IPS-18c (cell line): ENCODE data around the gene UPK1A.
"Not testable (repeated sequence)": the region's sequence is repeated elsewhere in the genome, so short reads cannot be mapped to it uniquely, and the experiment has no call there.

ENCODE experiments used
- H3K4me3 ChIP-seq: 2 replicates; pipeline ENCODE4 v1.7.0; 2013; ENCODE audit warnings: low read depth, mild to moderate bottlenecking, low read length, moderate library complexity; ENCODE audit not compliant: insufficient read depth
- H3K9me3 ChIP-seq: one replicate; pipeline ENCODE4 v1.6.1; 2013; ENCODE audit warnings: mild to moderate bottlenecking, low read length, moderate library complexity; ENCODE audit not compliant: control insufficient read depth, insufficient read depth

The UPK1A gene

GRCh38 chr19:35669566-35669965 lies 3.2 kb downstream of the UPK1A start:
- no peaks in the 10 kb centered on the region for H3K9me3 ChIP-seq

GRCh38 chr19:35669974-35670373 lies 3.7 kb downstream of the UPK1A start:
- no peaks in the 10 kb centered on the region for H3K9me3 ChIP-seq
- no peak overlapping the region for H3K4me3 ChIP-seq

More at GRCh38 chr19:35669566-35669965, 3.2 kb downstream of the UPK1A start:
- H3K4me3 ChIP-seq = no peak overlapping the region

- H3K9me3 ChIP-seq = no peaks in the 10 kb centered on the region
- no peak overlapping the region for H3K4me3 ChIP-seq
Observed at GRCh38 chr19:35670686-35671085, 4.4 kb downstream of the UPK1A start.

- Histone ChIP-seq H3K4me3 (no peak overlapping the region), H3K9me3 (no peaks in the 10 kb centered on the region)
Observed at GRCh38 chr19:35671818-35672217, 5.5 kb downstream of the UPK1A start.

- Histone ChIP-seq H3K9me3 (no peaks in the 10 kb centered on the region), H3K4me3 (peak overlapping the region; percentile 63)
Observed at GRCh38 chr19:35673121-35673804, 6.9 kb downstream of the UPK1A start.

- H3K4me3 ChIP-seq = no peak overlapping the region
- no peaks in the 10 kb centered on the region for H3K9me3 ChIP-seq
Observed at GRCh38 chr19:35675589-35676140, 9.3 kb downstream of the UPK1A start.

- no peak overlapping the region for H3K4me3 ChIP-seq
- H3K9me3 ChIP-seq = no peaks in the 10 kb centered on the region
Observed at GRCh38 chr19:35689836-35690235, 23.5 kb downstream of the UPK1A start.

- H3K9me3 ChIP-seq, H3K4me3 ChIP-seq: not testable (repeated sequence)
Observed at GRCh38 chr19:35691106-35691505, 24.8 kb downstream of the UPK1A start.

- Histone ChIP-seq H3K9me3 (no peaks in the 10 kb centered on the region), H3K4me3 (no peak overlapping the region)
Observed at GRCh38 chr19:35692010-35692409, 25.7 kb downstream of the UPK1A start.

GRCh38 chr19:35693422-35693821 lies 27.1 kb downstream of the UPK1A start:
- H3K4me3 ChIP-seq = 0 out of 2 replicates have a peak overlapping the region, but pooled peaks have one; percentile 24
- H3K9me3 ChIP-seq = no peaks in the 10 kb centered on the region

GRCh38 chr19:35693835-35694599 lies 27.7 kb downstream of the UPK1A start:
- Histone ChIP-seq H3K4me3 (no peak overlapping the region), H3K9me3 (no peaks in the 10 kb centered on the region)

- Histone ChIP-seq H3K9me3 (no peaks in the 10 kb centered on the region), H3K4me3 (no peak overlapping the region)
Observed at GRCh38 chr19:35695895-35696422, 29.6 kb downstream of the UPK1A start.

GRCh38 chr19:35696835-35697234 lies 30.5 kb downstream of the UPK1A start:
- H3K9me3 ChIP-seq = no peaks in the 10 kb centered on the region
- H3K4me3 ChIP-seq = no peak overlapping the region

GRCh38 chr19:35702223-35703012 lies 36.1 kb downstream of the UPK1A start:
- peak overlapping the region; percentile 72 for H3K4me3 ChIP-seq
- peaks cover 2% of the 10 kb centered on the region for H3K9me3 ChIP-seq

- Histone ChIP-seq H3K4me3 (no peak overlapping the region), H3K9me3 (peaks cover 2% of the 10 kb centered on the region)
Observed at GRCh38 chr19:35703343-35703742, 37.0 kb downstream of the UPK1A start.

GRCh38 chr19:35704218-35704617 lies 37.9 kb downstream of the UPK1A start, which contains the start of gene ZBTB32:
Gene ZBTB32, plus strand, starts transcription at chr19:35704558. Its CDS starts 10,069 bp downstream, at chr19:35714627.
- Histone ChIP-seq H3K9me3 (peaks cover 2% of the 10 kb centered on the region), H3K4me3 (no peak within 1 kb of the TSS)

GRCh38 chr19:35708391-35708790 lies 42.1 kb downstream of the UPK1A start:
- H3K4me3 ChIP-seq = no peak overlapping the region
- peaks cover 2% of the 10 kb centered on the region for H3K9me3 ChIP-seq
